IMR-90 (cell line): ENCODE results near the gene PCDHB11. TPM values are rescaled to one million over a fixed set of nuclear protein-coding genes. Genes with fewer than 3 reads are reported as not detected.
"Not testable (repeated sequence)": the region's sequence is repeated elsewhere in the genome, so short reads cannot be mapped to it uniquely, and the experiment has no call there.

Experiments used
- ATAC-seq: fragments of 200-7000 bp; cut with Tn5 transposase; 2 replicates; pipeline ENCODE4 v1.9.1; 2020; ENCODE audit warnings: low read depth, mild to moderate bottlenecking, moderate library complexity
- BruUV-seq: library from RNA; stranded (reverse); fragments of 400-500 nt; replicated peaks from 2 replicates; lab custom pipeline; 2021; lab: Mats Ljungman, UMichigan
- CTCF ChIA-PET: fragments of 300-600 bp; formaldehyde crosslinking; extraction: SDS; loops from one replicate; lab custom pipeline; 2021; ENCODE audit warnings: antibody characterized with exemption; lab: Yijun Ruan, JAX
- POLR2A ChIA-PET: fragments of 300-600 bp; sonication (Branson Sonifier 250); formaldehyde crosslinking; loops from one replicate; lab custom pipeline; 2022; ENCODE audit warnings: antibody characterized with exemption; ENCODE audit not compliant: unreplicated experiment; lab: Charles Lee
- DNase-seq: peaks from one replicate; pipeline ENCODE4 v3.0.0; 2013
- H2AFZ ChIP-seq: replicated peaks from 2 replicates; pipeline ENCODE3; 2013; ENCODE audit warnings: low read length, mild to moderate bottlenecking; ENCODE audit not compliant: poor library complexity
- H2AK5ac ChIP-seq: 2 replicates; pipeline ENCODE4 v1.6.1; 2013; ENCODE audit warnings: low read depth, low read length, inconsistent platforms
- H2AK9ac ChIP-seq: replicated peaks from 2 replicates; pipeline ENCODE3; 2013; ENCODE audit warnings: mild to moderate bottlenecking, low read depth, low read length, moderate library complexity; ENCODE audit not compliant: poor library complexity
- H2BK120ac ChIP-seq: 2 replicates; pipeline ENCODE4 v1.6.1; 2013; ENCODE audit warnings: low read depth, low read length, inconsistent platforms
- H2BK15ac ChIP-seq: 3 replicates; pipeline ENCODE4 v1.6.1; 2013; ENCODE audit warnings: low read depth, low read length, inconsistent platforms
- H2BK20ac ChIP-seq: 2 replicates; pipeline ENCODE4 v1.6.1; 2013; ENCODE audit warnings: low read depth, mild to moderate bottlenecking, inconsistent platforms, low read length, moderate library complexity
- H2BK5ac ChIP-seq: 2 replicates; pipeline ENCODE4 v1.6.1; 2013; ENCODE audit warnings: mild to moderate bottlenecking, low read depth, low read length, inconsistent platforms; ENCODE audit not compliant: poor library complexity, severe bottlenecking
- H3K14ac ChIP-seq: replicated peaks from 2 replicates; pipeline ENCODE4 v1.6.1; 2013; ENCODE audit warnings: low read depth, low read length, inconsistent platforms
- H3K18ac ChIP-seq: 2 replicates; pipeline ENCODE4 v1.6.1; 2013; ENCODE audit warnings: low read depth, low read length, control low read depth
- H3K23ac ChIP-seq: 2 replicates; pipeline ENCODE4 v1.6.1; 2013; ENCODE audit warnings: low read depth, low read length, inconsistent platforms
- H3K27ac ChIP-seq: 2 replicates; pipeline ENCODE4 v1.5.1; 2013; ENCODE audit warnings: mild to moderate bottlenecking, control low read depth, low read length; ENCODE audit not compliant: insufficient read depth
- H3K27me3 ChIP-seq: 2 replicates; pipeline ENCODE4 v1.6.1; 2013; ENCODE audit warnings: low read length; ENCODE audit not compliant: control insufficient read depth, insufficient read depth
- H3K36me3 ChIP-seq: 2 replicates; pipeline ENCODE4 v1.6.1; 2013; ENCODE audit warnings: low read length, mixed read lengths; ENCODE audit not compliant: control insufficient read depth, insufficient read depth
- H3K4ac ChIP-seq: 2 replicates; pipeline ENCODE4 v1.6.1; 2013; ENCODE audit warnings: low read depth, low read length, inconsistent platforms
- H3K4me1 ChIP-seq: 2 replicates; pipeline ENCODE4 v1.6.1; 2013; ENCODE audit warnings: low read length, mixed read lengths; ENCODE audit not compliant: control insufficient read depth, insufficient read depth
- H3K4me2 ChIP-seq: 2 replicates; pipeline ENCODE4 v1.6.1; 2013; ENCODE audit warnings: low read depth, mild to moderate bottlenecking, control low read depth, low read length, moderate library complexity
- H3K4me3 ChIP-seq: 2 replicates; pipeline ENCODE4 v1.5.1; 2013; ENCODE audit warnings: low read depth, mild to moderate bottlenecking, control low read depth, low read length, moderate library complexity; ENCODE audit not compliant: insufficient read depth
- H3K56ac ChIP-seq: 2 replicates; pipeline ENCODE4 v1.6.1; 2013; ENCODE audit warnings: low read length, inconsistent platforms; ENCODE audit not compliant: insufficient read depth; ENCODE audit errors: extremely low read depth
- H3K79me1 ChIP-seq, 2 experiments: 2 replicates each; pipeline ENCODE4 v1.6.1; 2013; ENCODE audit warnings: low read length in 2 of 2, inconsistent platforms in 1 of 2, low read depth in 1 of 2
- H3K9ac ChIP-seq: 2 replicates; pipeline ENCODE4 v1.6.1; 2013; ENCODE audit warnings: low read depth, low read length, control low read depth
- H3K9me1 ChIP-seq: 2 replicates; pipeline ENCODE4 v1.6.1; 2013; ENCODE audit warnings: low read length, inconsistent platforms; ENCODE audit not compliant: insufficient read depth
- H3K9me3 ChIP-seq: 2 replicates; pipeline ENCODE4 v1.6.1; 2013; ENCODE audit warnings: low read length; ENCODE audit not compliant: control insufficient read depth, insufficient read depth
- H4K20me1 ChIP-seq: 2 replicates; pipeline ENCODE4 v1.6.1; 2013; ENCODE audit warnings: low read length, inconsistent platforms; ENCODE audit not compliant: insufficient read depth
- H4K5ac ChIP-seq: 2 replicates; pipeline ENCODE4 v1.6.1; 2013; ENCODE audit warnings: mild to moderate bottlenecking, low read depth, low read length, control low read depth
- H4K8ac ChIP-seq, 2 experiments: 2 replicates each; pipeline ENCODE4 v1.6.1; 2013; ENCODE audit warnings: low read depth in 2 of 2, low read length in 2 of 2, control low read depth in 1 of 2, inconsistent platforms in 1 of 2
- H4K91ac ChIP-seq: 2 replicates; pipeline ENCODE4 v1.6.1; 2013; ENCODE audit warnings: low read depth, low read length, inconsistent platforms; ENCODE audit not compliant: insufficient read depth
- WGBS, 2 experiments: methylation state at CpG; one replicate each; pipeline versions ENCODE4 v1.1.5 to v1.1.7; 2013; ENCODE audit warnings: missing lambda C conversion rate in 2 of 2; ENCODE audit not compliant: insufficient read length in 1 of 2; ENCODE audit errors: extremely low coverage in 2 of 2; 5-methylcytosine and 5-hydroxymethylcytosine counted together
- dilution Hi-C: fragments of 300-500 bp; cut with HindIII; formaldehyde crosslinking; loops from one replicate; pipeline ENCODE4 v1.14.3; 2018; ENCODE audit warnings: low sequenced_read_pairs; ENCODE audit not compliant: unreplicated experiment
- in situ Hi-C: fragments of 300-500 bp; cut with MboI; formaldehyde crosslinking; loops from 3 replicates; pipeline ENCODE4 v1.14.3; 2019; ENCODE audit warnings: low sequenced_read_pairs, inconsistent platforms, mixed read lengths
- intact Hi-C: fragments of 100-400 bp; cut with micrococcal nuclease; formaldehyde crosslinking; loops from 2 replicates; pipeline ENCODE4 v1.10.0; 2022
- polyA plus RNA-seq, 3 experiments: library from polyadenylated mRNA; depleted of rRNA; stranded (reverse); fragments of >200 nt; gene quantifications; 2 replicates each; pipeline ENCODE4 v1.2.3, GENCODE V29; 2012; ENCODE audit warnings: low replicate concordance in 1 of 3
- total RNA-seq: library from RNA; depleted of rRNA; stranded (reverse); fragments of >200 nt; gene quantifications from 2 replicates; pipeline ENCODE4 v1.2.3, GENCODE V29; 2012

Gene PCDHB11
- total and polyA plus RNA-seq, 2 of the 4 experiments (the other 2 are of a cell fraction): under 0.01 to 0.05 TPM

DNA sequence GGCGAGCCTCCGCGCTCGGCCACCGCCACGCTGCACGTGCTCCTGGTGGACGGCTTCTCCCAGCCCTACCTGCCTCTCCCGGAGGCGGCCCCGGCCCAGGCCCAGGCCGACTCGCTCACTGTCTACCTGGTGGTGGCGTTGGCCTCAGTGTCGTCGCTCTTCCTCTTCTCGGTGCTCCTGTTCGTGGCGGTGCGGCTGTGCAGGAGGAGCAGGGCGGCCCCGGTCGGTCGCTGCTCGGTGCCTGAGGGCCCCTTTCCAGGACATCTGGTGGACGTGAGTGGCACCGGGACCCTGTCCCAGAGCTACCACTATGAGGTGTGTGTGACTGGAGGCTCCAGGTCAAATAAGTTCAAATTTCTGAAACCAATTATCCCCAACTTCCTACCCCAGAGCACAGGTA lies 11.4 kb downstream of the PCDHB11 start:
- intact Hi-C loops, H2AFZ ChIP-seq, H4K91ac ChIP-seq, in situ Hi-C loops, H3K23ac ChIP-seq, H3K4me3 ChIP-seq, H3K4ac ChIP-seq, H3K18ac ChIP-seq, H4K20me1 ChIP-seq, H4K8ac ChIP-seq, H3K27ac ChIP-seq, H3K9me1 ChIP-seq, H3K36me3 ChIP-seq, BruUV-seq, H3K27me3 ChIP-seq, H2AK9ac ChIP-seq, H2AK5ac ChIP-seq, H3K4me2 ChIP-seq, H2BK15ac ChIP-seq, DNase-seq, H2BK5ac ChIP-seq, POLR2A ChIA-PET, H3K56ac ChIP-seq, H4K5ac ChIP-seq, CTCF ChIA-PET, H2BK20ac ChIP-seq, H3K4me1 ChIP-seq, H3K79me1 ChIP-seq, H3K14ac ChIP-seq, dilution Hi-C loops, H2BK120ac ChIP-seq, H3K9ac ChIP-seq, ATAC-seq: not testable (repeated sequence)
- peaks cover 20% of the 10 kb centered on the region; the same call in 1 of the 2 replicates for H3K9me3 ChIP-seq
- WGBS, 2 experiments: 19% methylated on average over 5 of the region's 27 CpGs; no CpG with 5 or more reads in 1 of the 2 experiments
